Measurements from ENCODE around the gene GAPVD1. TPM values are rescaled to one million over a fixed set of nuclear protein-coding genes. Genes with fewer than 3 reads are reported as not detected.
"Not testable (repeated sequence)": the region's sequence is repeated elsewhere in the genome, so short reads cannot be mapped to it uniquely, and the experiment has no call there.

Gene GAPVD1
- total and polyA plus RNA-seq, 9 donors = 13.6 to 27.5 (median 17.6) TPM

DNA sequence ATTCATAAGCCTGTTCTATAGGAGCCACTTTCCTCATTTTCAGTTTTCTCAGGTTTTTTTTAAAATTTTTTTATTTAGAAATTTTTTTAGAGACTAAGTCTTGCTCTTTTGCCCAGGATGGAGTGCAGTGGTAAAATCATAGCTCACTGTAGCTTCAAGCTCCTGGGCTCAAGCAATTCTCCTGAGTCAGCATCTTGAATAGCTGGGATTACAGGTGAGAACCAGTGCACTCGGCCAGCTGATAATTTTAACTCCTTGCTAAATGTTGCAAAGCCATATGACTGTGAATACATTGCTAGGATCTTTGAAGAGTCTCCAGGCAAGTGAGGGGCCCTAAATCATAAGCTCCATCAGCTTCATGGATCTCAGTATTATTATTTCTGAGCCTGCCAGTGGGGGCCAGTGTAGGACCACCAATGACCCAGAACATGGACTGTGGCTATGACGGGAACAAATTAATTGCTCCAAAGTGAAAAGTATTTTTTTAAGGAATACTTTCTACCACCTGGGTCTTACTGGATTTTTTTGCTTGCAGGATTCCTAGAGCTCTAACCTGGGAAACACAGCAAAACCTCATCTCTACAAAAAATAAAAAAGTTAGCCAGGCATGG lies 5.7 kb upstream of the GAPVD1 start:
- Histone ChIP-seq H3K9me3 (replicated peaks; ENCODE audit: control insufficient read depth, low read depth, low read length) (no peaks in the 10 kb centered on the region), H3K4me1 (ENCODE audit: control insufficient read depth, insufficient read depth, low read length) (peaks cover 3% of the 10 kb centered on the region), H3K27ac (ENCODE audit: low read length) (no peak overlapping the region), H3K36me3 (ENCODE audit: control insufficient read depth, insufficient read depth, low read length) (no peaks in the 10 kb centered on the region), H3K27me3 (ENCODE audit: control insufficient read depth, insufficient read depth, low read length) (peaks cover 2% of the 10 kb centered on the region), H3K4me3 (ENCODE audit: low read length) (no peak overlapping the region)
- no CpG with 5 or more reads among the region's 2 CpGs for WGBS (ENCODE audit: insufficient coverage)
- DNase-seq = peak; percentile 33

GRCh38 chr9:125258160-125258785 lies 3.4 kb upstream of the GAPVD1 start:
- Histone ChIP-seq H3K4me3 (ENCODE audit: low read length) (no peak overlapping the region), H3K27me3 (ENCODE audit: control insufficient read depth, insufficient read depth, low read length) (peaks cover 2% of the 10 kb centered on the region), H3K36me3 (ENCODE audit: control insufficient read depth, insufficient read depth, low read length) (no peaks in the 10 kb centered on the region), H3K9me3 (replicated peaks; ENCODE audit: control insufficient read depth, low read depth, low read length) (no peaks in the 10 kb centered on the region), H3K4me1 (ENCODE audit: control insufficient read depth, insufficient read depth, low read length) (peaks cover 7% of the 10 kb centered on the region), H3K27ac (ENCODE audit: low read length) (peak overlapping the region; percentile 1)
- DNase-seq = peak; percentile 70
- 83% methylated on average over 1 of the region's 6 CpGs for WGBS (ENCODE audit: insufficient coverage)

GRCh38 chr9:125258832-125259534 lies 2.6 kb upstream of the GAPVD1 start:
- Histone ChIP-seq H3K36me3 (ENCODE audit: control insufficient read depth, insufficient read depth, low read length) (no peaks in the 10 kb centered on the region), H3K27ac (ENCODE audit: low read length) (peak overlapping the region; percentile 1), H3K4me1 (ENCODE audit: control insufficient read depth, insufficient read depth, low read length) (peaks cover 7% of the 10 kb centered on the region), H3K9me3 (replicated peaks; ENCODE audit: control insufficient read depth, low read depth, low read length) (no peaks in the 10 kb centered on the region), H3K27me3 (ENCODE audit: control insufficient read depth, insufficient read depth, low read length) (peaks cover 2% of the 10 kb centered on the region), H3K4me3 (ENCODE audit: low read length) (no peak overlapping the region)
- 50% methylated on average over 1 of the region's 2 CpGs for WGBS (ENCODE audit: insufficient coverage)
- DNase-seq = peak; percentile 51

- Histone ChIP-seq H3K9me3 (replicated peaks; ENCODE audit: control insufficient read depth, low read depth, low read length) (no peaks in the 10 kb centered on the region), H3K36me3 (ENCODE audit: control insufficient read depth, insufficient read depth, low read length) (no peaks in the 10 kb centered on the region), H3K27me3 (ENCODE audit: control insufficient read depth, insufficient read depth, low read length) (peaks cover 2% of the 10 kb centered on the region), H3K4me1 (ENCODE audit: control insufficient read depth, insufficient read depth, low read length) (peaks cover 7% of the 10 kb centered on the region), H3K4me3 (ENCODE audit: low read length) (no peak overlapping the region), H3K27ac (ENCODE audit: low read length) (no peak overlapping the region)
- DNase-seq = peak; percentile 58
Observed at GRCh38 chr9:125260561-125260960, 1.1 kb upstream of the GAPVD1 start.

GRCh38 chr9:125262294-125262991 lies 817 bp downstream of the GAPVD1 start:
- Histone ChIP-seq H3K27ac (ENCODE audit: low read length) (peak overlapping the region; percentile 78), H3K4me1 (ENCODE audit: control insufficient read depth, insufficient read depth, low read length) (peaks cover 7% of the 10 kb centered on the region), H3K4me3 (ENCODE audit: low read length) (peak overlapping the region; percentile 100), H3K27me3 (ENCODE audit: control insufficient read depth, insufficient read depth, low read length) (no peaks in the 10 kb centered on the region), H3K9me3 (replicated peaks; ENCODE audit: control insufficient read depth, low read depth, low read length) (no peaks in the 10 kb centered on the region), H3K36me3 (ENCODE audit: control insufficient read depth, insufficient read depth, low read length) (peaks cover 6% of the 10 kb centered on the region)
- 29% methylated on average over 4 of the region's 11 CpGs for WGBS (ENCODE audit: insufficient coverage)
- peak; percentile 52 for DNase-seq

DNA sequence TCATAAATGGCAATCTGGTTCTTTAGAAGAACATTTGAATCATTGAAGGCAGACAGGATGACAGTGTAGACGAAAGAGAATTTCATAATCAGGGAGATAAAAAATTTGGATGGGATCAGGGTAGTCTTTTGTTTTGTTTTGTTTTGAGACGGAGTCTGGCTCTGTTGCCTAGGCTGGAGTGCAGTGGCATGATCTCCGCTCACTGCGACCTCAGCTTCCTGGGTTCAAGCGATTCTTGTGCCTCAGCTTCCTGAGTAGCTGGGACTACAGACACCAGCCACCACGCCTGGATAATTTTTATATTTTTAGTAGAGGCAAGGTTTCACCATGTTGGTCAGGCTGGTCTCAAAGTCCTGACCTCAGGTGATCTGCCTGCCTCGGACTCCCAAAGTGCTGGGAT lies 2.4 kb downstream of the GAPVD1 start:
- DNase-seq = not testable (repeated sequence)

GRCh38 chr9:125268394-125269013 lies 6.9 kb downstream of the GAPVD1 start:
- Histone ChIP-seq H3K9me3 (replicated peaks; ENCODE audit: control insufficient read depth, low read depth, low read length) (no peaks in the 10 kb centered on the region), H3K4me3 (ENCODE audit: low read length) (no peak overlapping the region), H3K36me3 (ENCODE audit: control insufficient read depth, insufficient read depth, low read length) (peaks cover 6% of the 10 kb centered on the region), H3K4me1 (ENCODE audit: control insufficient read depth, insufficient read depth, low read length) (no peaks in the 10 kb centered on the region), H3K27me3 (ENCODE audit: control insufficient read depth, insufficient read depth, low read length) (no peaks in the 10 kb centered on the region), H3K27ac (ENCODE audit: low read length) (no peak overlapping the region)
- DNase-seq = no peak
- no CpG with 5 or more reads among the region's 6 CpGs for WGBS (ENCODE audit: insufficient coverage)

More for the DNA sequence above, 2.4 kb downstream of the GAPVD1 start:
- not testable (repeated sequence) for H3K27me3 ChIP-seq (ENCODE audit: control insufficient read depth, insufficient read depth, low read length); H3K4me3 ChIP-seq (ENCODE audit: low read length); H3K4me1 ChIP-seq (ENCODE audit: control insufficient read depth, insufficient read depth, low read length); H3K9me3 ChIP-seq (replicated peaks; ENCODE audit: control insufficient read depth, low read depth, low read length); H3K27ac ChIP-seq (ENCODE audit: low read length); H3K36me3 ChIP-seq (ENCODE audit: control insufficient read depth, insufficient read depth, low read length)
- 91% methylated on average over 5 of the region's 7 CpGs for WGBS (ENCODE audit: insufficient coverage)

DNA sequence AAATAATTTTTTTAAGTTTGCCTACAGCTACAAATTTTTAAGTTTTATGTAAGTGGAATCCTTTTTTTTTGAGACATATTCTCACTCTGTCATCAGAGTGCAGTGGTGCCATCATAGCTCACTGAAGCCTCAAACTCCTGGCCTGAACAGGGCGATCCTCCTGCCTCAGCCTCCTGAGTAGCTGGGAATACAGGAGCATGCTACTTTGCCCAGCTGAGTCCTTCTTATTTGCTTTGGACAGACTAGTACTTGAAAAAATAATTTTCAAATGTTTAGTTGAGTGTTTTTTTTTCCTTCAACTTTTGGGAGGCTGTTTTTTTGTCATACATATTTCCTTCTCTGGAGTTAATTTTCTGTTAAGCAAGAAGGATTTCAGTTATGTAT lies 7.4 kb downstream of the GAPVD1 start:
- no peak for DNase-seq
- WGBS (ENCODE audit: insufficient coverage) = no CpG with 5 or more reads among the region's 1 CpG
- no peaks in the 10 kb centered on the region for H3K9me3 ChIP-seq (replicated peaks; ENCODE audit: control insufficient read depth, low read depth, low read length)
- no peak overlapping the region for H3K4me3 ChIP-seq (ENCODE audit: low read length)
- H3K27ac ChIP-seq (ENCODE audit: low read length) = no peak overlapping the region
- H3K27me3 ChIP-seq (ENCODE audit: control insufficient read depth, insufficient read depth, low read length) = no peaks in the 10 kb centered on the region
- no peaks in the 10 kb centered on the region for H3K4me1 ChIP-seq (ENCODE audit: control insufficient read depth, insufficient read depth, low read length)
- peaks cover 6% of the 10 kb centered on the region for H3K36me3 ChIP-seq (ENCODE audit: control insufficient read depth, insufficient read depth, low read length)

- no CpG with 5 or more reads among the region's 5 CpGs for WGBS (ENCODE audit: insufficient coverage)
- H3K27me3 ChIP-seq (ENCODE audit: control insufficient read depth, insufficient read depth, low read length) = no peaks in the 10 kb centered on the region
- DNase-seq = no peak
- H3K4me3 ChIP-seq (ENCODE audit: low read length) = no peak overlapping the region
- no peaks in the 10 kb centered on the region for H3K4me1 ChIP-seq (ENCODE audit: control insufficient read depth, insufficient read depth, low read length)
- no peaks in the 10 kb centered on the region for H3K9me3 ChIP-seq (replicated peaks; ENCODE audit: control insufficient read depth, low read depth, low read length)
- H3K27ac ChIP-seq (ENCODE audit: low read length) = no peak overlapping the region
- H3K36me3 ChIP-seq (ENCODE audit: control insufficient read depth, insufficient read depth, low read length) = peaks cover 6% of the 10 kb centered on the region
Observed at GRCh38 chr9:125271081-125271480, 9.5 kb downstream of the GAPVD1 start.

GRCh38 chr9:125272697-125273096 lies 11.1 kb downstream of the GAPVD1 start:
- no peak overlapping the region for H3K4me3 ChIP-seq (ENCODE audit: low read length)
- WGBS (ENCODE audit: insufficient coverage) = no CpG with 5 or more reads among the region's 3 CpGs
- no peak overlapping the region for H3K27ac ChIP-seq (ENCODE audit: low read length)
- no peaks in the 10 kb centered on the region for H3K27me3 ChIP-seq (ENCODE audit: control insufficient read depth, insufficient read depth, low read length)
- H3K9me3 ChIP-seq (replicated peaks; ENCODE audit: control insufficient read depth, low read depth, low read length) = no peaks in the 10 kb centered on the region
- H3K4me1 ChIP-seq (ENCODE audit: control insufficient read depth, insufficient read depth, low read length) = no peaks in the 10 kb centered on the region
- DNase-seq = peak; percentile 48
- H3K36me3 ChIP-seq (ENCODE audit: control insufficient read depth, insufficient read depth, low read length) = no peaks in the 10 kb centered on the region
